Omental fat pad (tissue), 4 donors: ENCODE data around the gene TLE6. TPM values are rescaled to one million over a fixed set of nuclear protein-coding genes. Genes with fewer than 3 reads are reported as not detected.
"Not testable (repeated sequence)": the region's sequence is repeated elsewhere in the genome, so short reads cannot be mapped to it uniquely, and the experiment has no call there.

Source experiments
- ATAC-seq: fragments of 150-250 bp; one replicate; pipeline ENCODE4 v1.9.1; 2016; ENCODE audit warnings: mild to moderate bottlenecking, moderate library complexity; ENCODE audit not compliant: low FRiP score
- DNase-seq: peaks from one replicate; pipeline ENCODE4 v3.0.0-alpha.2; 2019; ENCODE audit warnings: low spot score
- CTCF ChIP-seq, 3 donors: fragments of 450-650 bp; IDR thresholded peaks; one replicate each; pipeline ENCODE4 v1.5.1; 2016 to 2017; ENCODE audit warnings: antibody characterized with exemption in 3 of 3, mild to moderate bottlenecking in 3 of 3, moderate library complexity in 2 of 3
- total RNA-seq, 4 donors: library from RNA; depleted of rRNA; stranded (reverse); fragments of >200 nt; gene quantifications; one replicate each; pipeline ENCODE4 v1.1.0, GENCODE V29; 2016

The TLE6 gene
- total RNA-seq, 4 donors from 2014 or later: 0.36 to 2.8 (median 1.7) TPM

GRCh38 chr19:3034656-3035541, 57.5 kb downstream of the TLE6 start:
- DNase-seq (no peak), ATAC-seq (no peak)
- TF ChIP-seq CTCF (IDR thresholded peaks at IDR 0.05): no peak

GRCh38 chr19:3035542-3036118, 58.3 kb downstream of the TLE6 start:
- DNase-seq (peak; percentile 91), ATAC-seq (peak; percentile 96)
- TF ChIP-seq CTCF (IDR thresholded peaks at IDR 0.05): no peak

- peak; percentile 70 for DNase-seq
- peak; percentile 86 for ATAC-seq
- no peak for TF ChIP-seq CTCF (IDR thresholded peaks at IDR 0.05)
These were observed 59.0 kb downstream of the TLE6 start for GRCh38 chr19:3036119-3036976.

- DNase-seq, ATAC-seq: not testable (repeated sequence)
These were observed 59.7 kb downstream of the TLE6 start for GRCh38 chr19:3036977-3037544.

GRCh38 chr19:3038214-3038613, 60.9 kb downstream of the TLE6 start:
- DNase-seq (no peak), ATAC-seq (no peak)
- no peak for TF ChIP-seq CTCF (IDR thresholded peaks at IDR 0.05)

GRCh38 chr19:3039125-3039524, 61.8 kb downstream of the TLE6 start:
- DNase-seq: no peak
- TF ChIP-seq CTCF (IDR thresholded peaks at IDR 0.05): no peak
- ATAC-seq: no peak

- ATAC-seq: no peak
- no peak for DNase-seq
- no peak for TF ChIP-seq CTCF (IDR thresholded peaks at IDR 0.05)
These were observed 62.3 kb downstream of the TLE6 start for GRCh38 chr19:3039641-3040077.
